ENCODE measurements around the gene TMEM95. TPM values are rescaled to one million over a fixed set of nuclear protein-coding genes. Genes with fewer than 3 reads are reported as not detected.
"Not testable (repeated sequence)": the region's sequence is repeated elsewhere in the genome, so short reads cannot be mapped to it uniquely, and the experiment has no call there.

The TMEM95 gene
- total and polyA plus RNA-seq, 2 experiments from 2014 or later: not detected

GRCh38 chr17:7363311-7363710, 8.4 kb downstream of the TMEM95 start:
- H3K4me1 ChIP-seq (ENCODE audit: insufficient read depth): peaks cover 16% of the 10 kb centered on the region
- Mint-ChIP-seq H3K27me3 (ENCODE audit: insufficient read depth, low read depth, poor library complexity) (peaks cover 13% of the 10 kb centered on the region), H3K4me1 (peaks cover 12% of the 10 kb centered on the region), H3K27ac (no peak overlapping the region), H3K36me3 (ENCODE audit: low read depth) (no peaks in the 10 kb centered on the region), H3K4me3 (no peak overlapping the region), H3K9me3 (no peaks in the 10 kb centered on the region)
- no peak for DNase-seq (ENCODE audit: low spot score)
- H3F3A ChIP-seq (replicated peaks; ENCODE audit: low read depth): 0 out of 2 replicates have a peak, but pooled peaks cover 5% of the 10 kb centered on the region
- H3K4me3 ChIP-seq: no peak overlapping the region
- H4K20me1 ChIP-seq (replicated peaks; ENCODE audit: insufficient read depth): no peaks in the 10 kb centered on the region
- H3K27me3 ChIP-seq (ENCODE audit: insufficient read depth): no peaks in the 10 kb centered on the region
- no peaks in the 10 kb centered on the region for H3K9me2 ChIP-seq (ENCODE audit: insufficient read depth)
- no peak for ATAC-seq
- H3K4me2 ChIP-seq: no peak overlapping the region
- H3K79me2 ChIP-seq (replicated peaks; ENCODE audit: insufficient read depth): no peaks in the 10 kb centered on the region
- H3K36me3 ChIP-seq (ENCODE audit: insufficient read depth): no peaks in the 10 kb centered on the region
- H2AFZ ChIP-seq: no peak overlapping the region
- no peak for TF ChIP-seq CTCF (conservative IDR thresholded peaks at IDR 0.05; ENCODE audit: low read depth in 2 of 2)
- no peak for TF ChIP-seq REST (IDR thresholded peaks at IDR 0.05; ENCODE audit: unreplicated experiment)
- no peak for TF ChIP-seq ZNF114 (CRISPR knock-in tag; IDR thresholded peaks at IDR 0.05)
- no peak for TF ChIP-seq EZH2 (IDR thresholded peaks at IDR 0.05; ENCODE audit: low read depth, unreplicated experiment)
- no peak for TF ChIP-seq JUNB (IDR thresholded peaks at IDR 0.05; ENCODE audit: unreplicated experiment)
- no peak for TF ChIP-seq STAT1 (IDR thresholded peaks at IDR 0.05; ENCODE audit: unreplicated experiment)
- no peak for TF ChIP-seq POLR2AphosphoS5 (IDR thresholded peaks at IDR 0.05; ENCODE audit: low read depth)
- H3K27ac ChIP-seq (ENCODE audit: low read depth): no peak overlapping the region

- not testable (repeated sequence) for H3F3A ChIP-seq (replicated peaks; ENCODE audit: low read depth); H3K36me3 Mint-ChIP-seq (ENCODE audit: low read depth); H4K20me1 ChIP-seq (replicated peaks; ENCODE audit: insufficient read depth); H3K27me3 Mint-ChIP-seq (ENCODE audit: insufficient read depth, low read depth, poor library complexity); H3K79me2 ChIP-seq (replicated peaks; ENCODE audit: insufficient read depth); H3K4me3 ChIP-seq; H3K4me3 Mint-ChIP-seq; H3K27me3 ChIP-seq (ENCODE audit: insufficient read depth); H3K4me2 ChIP-seq; H2AFZ ChIP-seq; DNase-seq (ENCODE audit: low spot score); H3K27ac ChIP-seq (ENCODE audit: low read depth); H3K9me2 ChIP-seq (ENCODE audit: insufficient read depth); ATAC-seq; H3K27ac Mint-ChIP-seq; H3K9me3 Mint-ChIP-seq; H3K36me3 ChIP-seq (ENCODE audit: insufficient read depth)
- H3K4me1 ChIP-seq (ENCODE audit: insufficient read depth): peaks cover 28% of the 10 kb centered on the region
- peaks cover 26% of the 10 kb centered on the region for H3K4me1 Mint-ChIP-seq
Measured at GRCh38 chr17:7365963-7366362, 11.0 kb downstream of the TMEM95 start.

All from GM23338 (cell line).